Activated CD4-positive, alpha-beta T cell treated with anti-CD3 and anti-CD28 coated beads for 36 hours (primary cell): ENCODE measurements around the gene ANKRD13B. TPM values are rescaled to one million over a fixed set of nuclear protein-coding genes. Genes with fewer than 3 reads are reported as not detected.

Experiments used
- ATAC-seq: fragments of 200-7000 bp; cut with Tn5 transposase; one replicate; pipeline ENCODE4 v1.10.0; 2021; ENCODE audit warnings: mild to moderate bottlenecking, moderate library complexity
- CTCF ChIA-PET: fragments of 350-600 bp; sonication (Branson Sonifier 250); formaldehyde crosslinking; loops from one replicate; lab custom pipeline; 2021; ENCODE audit warnings: antibody characterized with exemption; lab: Charles Lee
- POLR2A ChIA-PET: fragments of 350-600 bp; sonication (Branson Sonifier 250); formaldehyde crosslinking; loops from one replicate; lab custom pipeline; 2021; ENCODE audit warnings: antibody characterized with exemption, inconsistent platforms; lab: Charles Lee
- DNase-seq: peaks from one replicate; pipeline ENCODE4 v3.0.0-alpha.2; 2020
- H3K27ac Mint-ChIP-seq: one replicate; pipeline ENCODE4 v1.8.0; 2021; ENCODE audit warnings: mixed read lengths
- H3K27me3 Mint-ChIP-seq: one replicate; pipeline ENCODE4 v1.8.0; 2021; ENCODE audit warnings: mixed read lengths
- H3K36me3 Mint-ChIP-seq: one replicate; pipeline ENCODE4 v1.8.0; 2021; ENCODE audit warnings: low read depth, mixed read lengths
- H3K4me1 Mint-ChIP-seq: one replicate; pipeline ENCODE4 v1.8.0; 2021; ENCODE audit warnings: mixed read lengths
- H3K4me3 Mint-ChIP-seq: one replicate; pipeline ENCODE4 v1.8.0; 2021; ENCODE audit warnings: mild to moderate bottlenecking, moderate library complexity, mixed read lengths
- H3K9me3 Mint-ChIP-seq: one replicate; pipeline ENCODE4 v1.8.0; 2021; ENCODE audit warnings: low read depth, mixed read lengths
- intact Hi-C, 2 experiments: fragments of 100-400 bp; cut with DNase I in 1 of 2; cut with micrococcal nuclease in 1 of 2; formaldehyde crosslinking; loops; one replicate each; pipeline versions ENCODE4 v1.14.2 to v1.15.1; 2022 to 2024; cut with DNase I, micrococcal nuclease
- total RNA-seq, 2 experiments: library from RNA; stranded (reverse); gene quantifications; one replicate each; pipeline ENCODE4 v1.2.3, GENCODE V29; 2021

The ANKRD13B gene
- total RNA-seq, 2 experiments from 2014 or later: 17.3 to 20.2 TPM

- CTCF ChIA-PET: interaction anchor here (1.1 to 3.3 kb wide), 6 partner anchors 11 to 311 kb away, joined by 3 to 31 read pairs (median 14); partner anchors contain the start of gene SSH2
- Mint-ChIP-seq H3K9me3 (no peaks in the 10 kb centered on the region), H3K36me3 (no peaks in the 10 kb centered on the region), H3K4me1 (peaks cover 56% of the 10 kb centered on the region), H3K27ac (no peak overlapping the region), H3K27me3 (peaks cover 2% of the 10 kb centered on the region), H3K4me3 (no peak overlapping the region)
- POLR2A ChIA-PET: interaction anchor here (1.8 kb wide), 1 partner anchor 311 kb away, joined by 5 read pairs; the partner anchor contains the start of gene SSH2
- DNase-seq (peak; percentile 51), ATAC-seq (no peak)
- intact Hi-C loops: loop anchor here (5.0 to 10.0 kb wide), 3 partner anchors 143 to 894 kb away; partner anchors contain the start of genes NEK8 (in 1 of the 2), PHF12 (in 1 of the 2) and TLCD1 (in 1 of the 2)
Measured at GRCh38 chr17:29619251-29619650, 26.3 kb downstream of the ANKRD13B start.

- POLR2A ChIA-PET: no interaction called here
- no peaks in the 10 kb centered on the region for H3K9me3 Mint-ChIP-seq
- no peak overlapping the region for H3K4me3 Mint-ChIP-seq
Measured at GRCh38 chr17:29620271-29620670, 27.3 kb downstream of the ANKRD13B start.

GRCh38 chr17:29620779-29621500 is 28.0 kb downstream of the ANKRD13B start:
- ChIA-PET CTCF (interaction anchor here (0.9 to 2.0 kb wide), 4 partner anchors 45 to 472 kb away, joined by 3 to 5 read pairs (median 4); no protein-coding TSS in a partner anchor), POLR2A (no interaction called here)
- intact Hi-C loops: loop anchor here (5.0 to 10.0 kb wide), 3 partner anchors 71 to 494 kb away; partner anchors contain the start of gene NSRP1 (in 1 of the 2)
- H3K36me3 Mint-ChIP-seq: peaks cover 4% of the 10 kb centered on the region
- H3K9me3 Mint-ChIP-seq: no peaks in the 10 kb centered on the region
- H3K27ac Mint-ChIP-seq: no peak overlapping the region
- H3K27me3 Mint-ChIP-seq: peaks cover 2% of the 10 kb centered on the region
- peaks cover 58% of the 10 kb centered on the region for H3K4me1 Mint-ChIP-seq
- no peak for DNase-seq
- ATAC-seq: no peak
- peak overlapping the region; percentile 62 for H3K4me3 Mint-ChIP-seq

More at GRCh38 chr17:29620271-29620670, 27.3 kb downstream of the ANKRD13B start:
- peaks cover 2% of the 10 kb centered on the region for H3K27me3 Mint-ChIP-seq
- H3K27ac Mint-ChIP-seq: no peak overlapping the region
- CTCF ChIA-PET: interaction anchor here (1.1 to 2.0 kb wide), 2 partner anchors 141 to 311 kb away, joined by 4 to 5 read pairs; no protein-coding TSS in a partner anchor
- intact Hi-C loops: loop anchor here (5.0 to 10.0 kb wide), 3 partner anchors 72 to 495 kb away; partner anchors contain the start of gene NSRP1 (in 1 of the 2)
- no peak for DNase-seq
- ATAC-seq: no peak
- peaks cover 1% of the 10 kb centered on the region for H3K36me3 Mint-ChIP-seq
- H3K4me1 Mint-ChIP-seq: peaks cover 56% of the 10 kb centered on the region

GRCh38 chr17:29621751-29622194 is 28.8 kb downstream of the ANKRD13B start:
- DNase-seq (no peak), ATAC-seq (no peak)
- Mint-ChIP-seq H3K27me3 (no peaks in the 10 kb centered on the region), H3K4me3 (peak overlapping the region; percentile 62), H3K36me3 (peaks cover 4% of the 10 kb centered on the region), H3K27ac (no peak overlapping the region), H3K4me1 (peaks cover 54% of the 10 kb centered on the region), H3K9me3 (no peaks in the 10 kb centered on the region)
- ChIA-PET POLR2A (no interaction called here), CTCF (interaction anchor here (0.9 to 2.0 kb wide), 4 partner anchors 44 to 471 kb away, joined by 3 to 5 read pairs (median 4); no protein-coding TSS in a partner anchor)
- intact Hi-C loops: loop anchor here (5.0 to 10.0 kb wide), 3 partner anchors 71 to 493 kb away; partner anchors contain the start of gene NSRP1 (in 1 of the 2)

- H3K27ac Mint-ChIP-seq: peak within 1 kb of the TSS; percentile 91
- ChIA-PET CTCF (interaction anchor here (0.7 to 4.1 kb wide), 6 partner anchors 16 to 308 kb away, joined by 3 to 31 read pairs (median 4); no protein-coding TSS in a partner anchor), POLR2A (interaction anchor here (1.0 kb wide), 1 partner anchor 17 kb away, joined by 3 read pairs; no protein-coding TSS in a partner anchor)
- no peaks in the 10 kb centered on the region for H3K9me3 Mint-ChIP-seq
- DNase-seq (peak; percentile 83), ATAC-seq (peak; percentile 55)
- peaks cover 4% of the 10 kb centered on the region for H3K36me3 Mint-ChIP-seq
- peak within 1 kb of the TSS; percentile 62 for H3K4me3 Mint-ChIP-seq
- intact Hi-C loops: loop anchor here (5.0 to 10.0 kb wide), 3 partner anchors 70 to 492 kb away; partner anchors contain the start of gene NSRP1 (in 1 of the 2)
- peaks cover 52% of the 10 kb centered on the region for H3K4me1 Mint-ChIP-seq
- H3K27me3 Mint-ChIP-seq: no peaks in the 10 kb centered on the region
Measured at GRCh38 chr17:29622337-29623282, 29.7 kb downstream of the ANKRD13B start, which contains the start of gene CORO6. Gene CORO6 (minus strand): TSS chr17:29622912. CDS start chr17:29621421, 1,491 bp downstream.

- DNase-seq (no peak), ATAC-seq (peak; percentile 10)
- H3K27me3 Mint-ChIP-seq: no peaks in the 10 kb centered on the region
- peaks cover 55% of the 10 kb centered on the region for H3K4me1 Mint-ChIP-seq
- peaks cover 4% of the 10 kb centered on the region for H3K36me3 Mint-ChIP-seq
- ChIA-PET POLR2A (interaction anchor here (1.0 kb wide), 1 partner anchor 16 kb away, joined by 3 read pairs; no protein-coding TSS in a partner anchor), CTCF (interaction anchor here (0.7 to 4.1 kb wide), 7 partner anchors 9 to 308 kb away, joined by 3 to 31 read pairs (median 4); no protein-coding TSS in a partner anchor)
- H3K27ac Mint-ChIP-seq: peak overlapping the region; percentile 91
- H3K9me3 Mint-ChIP-seq: no peaks in the 10 kb centered on the region
- intact Hi-C loops: loop anchor here (5.0 to 10.0 kb wide), 3 partner anchors 69 to 492 kb away; partner anchors contain the start of gene NSRP1 (in 1 of the 2)
- peak overlapping the region; percentile 62 for H3K4me3 Mint-ChIP-seq
Measured at GRCh38 chr17:29623283-29623647, 30.3 kb downstream of the ANKRD13B start.

- intact Hi-C loops: loop anchor here (1.0 to 10.0 kb wide), 5 partner anchors 9 to 490 kb away; partner anchors contain the start of gene NSRP1 (in 1 of the 2)
- Mint-ChIP-seq H3K36me3 (peaks cover 6% of the 10 kb centered on the region), H3K9me3 (no peaks in the 10 kb centered on the region), H3K4me3 (no peak overlapping the region), H3K27ac (peak overlapping the region; percentile 91), H3K27me3 (no peaks in the 10 kb centered on the region), H3K4me1 (peaks cover 66% of the 10 kb centered on the region)
- DNase-seq (peak; percentile 62), ATAC-seq (peak; percentile 40)
- CTCF ChIA-PET: interaction anchor here (0.6 to 4.1 kb wide), 9 partner anchors 9 to 154 kb away, joined by 3 to 31 read pairs (median 4); no protein-coding TSS in a partner anchor
- POLR2A ChIA-PET: interaction anchor here (1.4 kb wide), 1 partner anchor 9 kb away, joined by 5 read pairs; no protein-coding TSS in a partner anchor
Measured at GRCh38 chr17:29624586-29624985, 31.7 kb downstream of the ANKRD13B start.

GRCh38 chr17:29625037-29625750 is 32.3 kb downstream of the ANKRD13B start:
- Mint-ChIP-seq H3K27ac (peak overlapping the region; percentile 91), H3K36me3 (peaks cover 7% of the 10 kb centered on the region), H3K9me3 (no peaks in the 10 kb centered on the region), H3K4me1 (peaks cover 71% of the 10 kb centered on the region), H3K4me3 (no peak overlapping the region), H3K27me3 (no peaks in the 10 kb centered on the region)
- ChIA-PET CTCF (interaction anchor here (0.6 to 4.1 kb wide), 12 partner anchors 9 to 1043 kb away, joined by 3 to 31 read pairs (median 3); no protein-coding TSS in a partner anchor), POLR2A (interaction anchor here (1.4 kb wide), 1 partner anchor 9 kb away, joined by 5 read pairs; no protein-coding TSS in a partner anchor)
- DNase-seq (peak; percentile 24), ATAC-seq (no peak)
- intact Hi-C loops: loop anchor here in 1 of 2 experiments (10.0 kb wide), 1 partner anchor 490 kb away; the partner anchor contains the start of gene NSRP1

- Mint-ChIP-seq H3K4me1 (peaks cover 62% of the 10 kb centered on the region), H3K27ac (peak overlapping the region; percentile 48), H3K9me3 (no peaks in the 10 kb centered on the region), H3K4me3 (no peak overlapping the region), H3K36me3 (peaks cover 16% of the 10 kb centered on the region), H3K27me3 (no peaks in the 10 kb centered on the region)
- DNase-seq: no peak
- CTCF ChIA-PET: interaction anchor here (0.6 to 1.9 kb wide), 5 partner anchors 10 to 151 kb away, joined by 3 to 10 read pairs (median 7); no protein-coding TSS in a partner anchor
- intact Hi-C loops: loop anchor here in 1 of 2 experiments (10.0 kb wide), 1 partner anchor 487 kb away; the partner anchor contains the start of gene NSRP1
- ATAC-seq: no peak
- POLR2A ChIA-PET: no interaction called here
Measured at GRCh38 chr17:29627951-29628350, 35.0 kb downstream of the ANKRD13B start.
